Activated CD4-positive, alpha-beta T cell treated with anti-CD3 and anti-CD28 coated beads for 4 hours (primary cell): ENCODE results near the gene SMIM44.
"Not testable (repeated sequence)": the region's sequence is repeated elsewhere in the genome, so short reads cannot be mapped to it uniquely, and the experiment has no call there.

Experiments
- DNase-seq, 2 donors: peaks; one replicate each; pipeline ENCODE4 v3.0.0-alpha.2; 2020

The SMIM44 gene

DNA sequence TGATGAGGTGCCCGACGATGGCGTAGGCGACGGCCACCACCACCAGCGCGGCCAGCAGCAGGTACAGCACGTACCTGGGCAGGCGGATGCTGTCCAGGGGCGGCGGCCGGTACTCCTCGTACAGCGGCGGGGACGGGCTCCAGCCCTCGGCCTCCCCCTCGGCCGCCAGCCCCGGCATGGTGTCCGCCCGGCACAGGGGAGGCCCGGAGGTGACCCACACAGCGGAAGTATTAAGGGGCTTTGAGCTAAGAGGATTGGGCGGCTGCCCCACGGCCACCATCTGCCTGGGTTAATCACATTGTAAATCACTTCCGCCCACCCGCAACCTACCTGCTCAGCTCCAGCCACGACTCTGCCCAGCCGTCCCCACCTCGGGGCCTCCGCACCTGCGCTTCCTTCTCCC lies at the start of gene SMIM44:
Gene SMIM44 (minus strand): TSS at position 216 of the 403 bp plus-strand sequence. CDS start 38 bp downstream, at position 178.
- no peak for DNase-seq

DNA sequence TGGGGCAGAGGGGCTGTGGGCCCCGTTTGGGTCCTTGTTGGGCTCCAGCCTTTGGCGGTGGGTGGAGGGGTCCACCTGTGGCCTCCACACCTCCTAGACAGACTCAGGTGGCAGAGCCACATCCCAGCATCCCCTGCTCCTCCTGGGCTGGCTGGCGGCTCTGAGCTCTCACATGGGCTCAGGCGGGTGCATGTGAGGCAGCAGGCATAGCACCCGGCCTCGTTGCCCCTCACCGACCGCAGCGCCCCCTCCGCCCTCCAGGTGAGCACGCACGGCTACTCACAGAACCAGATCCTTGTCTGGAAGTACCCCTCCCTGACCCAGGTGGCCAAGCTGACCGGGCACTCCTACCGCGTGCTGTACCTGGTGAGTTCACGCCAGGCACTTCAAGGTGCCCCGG lies 49.8 kb upstream of the SMIM44 start:
- DNase-seq = no peak

- DNase-seq = no peak
Observed at GRCh38 chr19:3532154-3532786, 49.0 kb upstream of the SMIM44 start.

DNA sequence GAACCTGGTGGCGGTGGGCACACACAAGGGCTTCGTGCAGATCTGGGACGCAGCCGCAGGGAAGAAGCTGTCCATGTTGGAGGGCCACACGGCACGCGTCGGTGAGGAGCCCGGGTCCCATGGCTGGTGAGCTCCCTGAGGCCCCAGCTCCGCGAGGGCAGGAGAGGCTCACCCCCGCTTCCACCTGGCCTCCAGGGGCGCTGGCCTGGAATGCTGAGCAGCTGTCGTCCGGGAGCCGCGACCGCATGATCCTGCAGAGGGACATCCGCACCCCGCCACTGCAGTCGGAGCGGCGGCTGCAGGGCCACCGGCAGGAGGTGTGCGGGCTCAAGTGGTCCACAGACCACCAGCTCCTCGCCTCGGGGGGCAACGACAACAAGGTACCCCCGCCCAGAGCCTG lies 48.5 kb upstream of the SMIM44 start:
- DNase-seq = no peak

DNA sequence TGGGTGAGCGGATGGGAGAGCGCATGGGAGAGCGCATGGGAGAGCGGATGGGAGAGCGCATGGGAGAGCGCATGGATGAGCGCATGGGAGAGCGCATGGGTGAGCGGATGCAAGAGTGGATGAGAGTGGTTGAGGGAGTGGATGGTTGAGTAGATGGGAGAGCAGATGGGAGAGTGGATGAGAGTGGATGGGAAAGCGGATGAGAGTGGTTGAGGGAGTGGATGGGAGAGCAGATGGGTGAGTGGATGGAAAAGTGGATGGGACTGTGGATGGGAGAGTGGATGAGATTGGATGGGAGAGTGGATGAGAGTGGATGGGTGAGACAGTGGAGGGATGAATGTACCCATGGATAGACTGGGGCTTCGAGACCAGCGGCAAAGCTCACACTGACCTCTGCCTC lies 47.1 kb upstream of the SMIM44 start:
- DNase-seq = no peak

DNA sequence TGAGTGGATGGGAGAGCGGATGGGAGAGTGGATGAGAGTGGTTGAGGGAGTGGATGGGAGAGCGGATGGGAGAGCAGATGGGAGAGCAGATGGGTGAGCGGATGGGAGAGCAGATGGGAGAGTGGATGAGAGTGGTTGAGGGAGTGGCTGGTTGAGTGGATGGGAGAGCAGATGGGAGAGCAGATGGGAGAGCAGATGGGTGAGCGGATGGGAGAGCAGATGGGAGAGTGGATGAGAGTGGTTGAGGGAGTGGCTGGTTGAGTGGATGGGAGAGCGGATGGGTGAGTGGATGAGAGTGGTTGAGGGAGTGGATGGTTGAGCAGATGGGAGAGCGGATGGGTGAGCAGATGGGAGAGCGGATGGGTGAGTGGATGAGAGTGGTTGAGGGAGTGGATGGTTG lies 46.1 kb upstream of the SMIM44 start:
- not testable (repeated sequence) for DNase-seq

GRCh38 chr19:3528539-3529211 lies 45.4 kb upstream of the SMIM44 start:
- DNase-seq = no peak

GRCh38 chr19:3528080-3528479 lies 44.8 kb upstream of the SMIM44 start:
- DNase-seq = no peak

DNA sequence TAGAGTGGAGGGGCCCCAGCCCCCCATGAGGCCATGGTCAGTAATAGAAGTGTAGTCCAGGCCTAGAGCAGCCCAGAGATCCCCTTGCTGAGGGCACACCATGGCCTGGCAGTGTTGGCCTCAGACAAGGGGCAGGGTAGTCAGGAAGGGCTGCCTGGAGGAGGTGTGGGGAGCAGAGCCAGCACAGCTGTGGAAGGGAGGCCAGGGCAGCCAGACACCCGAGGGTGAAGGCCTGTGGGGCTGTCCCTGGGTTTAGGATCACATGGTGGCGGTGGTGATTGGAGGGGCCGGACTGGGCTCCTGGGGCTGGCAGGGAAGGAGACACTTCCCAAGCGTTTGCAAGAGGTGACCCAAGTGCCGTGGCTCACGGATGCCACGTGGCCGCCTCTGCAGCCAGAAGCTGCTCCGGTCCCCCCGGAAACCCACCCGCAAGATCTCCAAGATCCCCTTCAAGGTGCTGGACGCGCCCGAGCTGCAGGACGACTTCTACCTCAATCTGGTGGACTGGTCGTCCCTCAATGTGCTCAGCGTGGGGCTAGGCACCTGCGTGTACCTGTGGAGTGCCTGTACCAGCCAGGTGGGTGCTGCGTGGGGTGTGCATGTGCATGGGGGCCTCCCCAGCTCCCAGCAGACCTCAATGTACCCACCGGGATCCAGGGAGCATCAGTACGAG lies 44.1 kb upstream of the SMIM44 start:
- no peak for DNase-seq

DNA sequence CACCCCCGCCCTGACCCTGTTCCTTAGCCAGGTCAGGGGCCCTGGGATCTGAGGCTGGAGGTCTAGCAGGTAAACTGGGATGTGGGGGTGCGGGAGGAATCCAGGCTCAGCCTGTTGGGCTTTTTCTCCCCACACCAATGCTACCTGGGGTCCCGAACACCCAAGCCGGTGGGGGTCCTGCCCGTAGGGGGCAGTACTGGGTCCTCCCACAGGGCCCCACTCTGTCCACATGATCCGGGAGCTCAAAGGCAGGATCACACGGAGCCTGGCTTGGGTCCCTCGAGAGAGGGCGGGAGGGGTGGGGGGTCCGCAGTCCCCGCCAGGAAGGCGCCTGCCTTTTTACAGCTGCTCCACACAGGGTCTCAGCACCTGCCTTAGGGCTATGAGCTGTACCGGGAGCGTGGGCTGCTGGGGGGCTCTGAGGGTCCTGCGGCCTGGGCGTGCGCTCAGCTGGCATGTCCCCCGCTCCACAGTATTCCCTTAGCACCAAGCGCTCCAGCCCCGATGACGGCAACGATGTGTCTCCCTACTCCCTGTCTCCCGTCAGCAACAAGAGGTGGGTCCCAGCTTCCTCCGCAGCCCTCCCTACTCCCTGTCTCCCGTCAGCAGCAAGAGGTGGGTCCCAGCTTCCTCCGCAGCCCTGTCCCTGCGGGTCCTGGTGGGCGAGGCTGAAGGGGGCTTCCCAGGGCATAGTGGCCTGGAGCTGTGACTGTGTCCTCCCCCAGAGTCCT lies 43.4 kb upstream of the SMIM44 start:
- DNase-seq = no peak

DNA sequence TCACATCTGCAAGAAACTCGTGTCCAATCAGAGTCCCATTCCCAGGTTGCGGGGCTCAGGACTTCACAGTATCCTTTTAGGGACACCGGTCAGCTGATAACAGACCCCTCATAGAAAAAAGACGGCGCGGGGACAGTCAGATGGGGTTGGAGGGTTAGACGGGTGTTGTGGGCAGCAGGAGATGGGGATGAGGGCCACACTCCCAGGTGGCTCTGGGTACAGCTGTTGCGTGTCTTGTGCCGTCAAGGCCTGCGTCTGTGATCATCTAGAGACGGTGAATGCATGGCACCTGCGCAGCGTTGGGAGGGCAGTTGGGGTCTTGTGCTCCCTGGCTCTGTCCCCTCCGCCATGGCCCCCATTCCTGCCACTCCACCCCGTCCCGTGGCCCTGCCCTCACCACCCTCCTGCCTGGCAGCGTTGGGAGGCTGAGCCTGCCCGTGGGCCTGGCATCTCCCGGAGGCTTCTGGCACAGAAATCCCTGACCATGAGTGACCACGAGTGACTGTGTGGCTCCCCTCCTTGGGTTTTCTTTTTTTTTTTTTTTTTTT lies 41.7 kb upstream of the SMIM44 start:
- DNase-seq = no peak

DNA sequence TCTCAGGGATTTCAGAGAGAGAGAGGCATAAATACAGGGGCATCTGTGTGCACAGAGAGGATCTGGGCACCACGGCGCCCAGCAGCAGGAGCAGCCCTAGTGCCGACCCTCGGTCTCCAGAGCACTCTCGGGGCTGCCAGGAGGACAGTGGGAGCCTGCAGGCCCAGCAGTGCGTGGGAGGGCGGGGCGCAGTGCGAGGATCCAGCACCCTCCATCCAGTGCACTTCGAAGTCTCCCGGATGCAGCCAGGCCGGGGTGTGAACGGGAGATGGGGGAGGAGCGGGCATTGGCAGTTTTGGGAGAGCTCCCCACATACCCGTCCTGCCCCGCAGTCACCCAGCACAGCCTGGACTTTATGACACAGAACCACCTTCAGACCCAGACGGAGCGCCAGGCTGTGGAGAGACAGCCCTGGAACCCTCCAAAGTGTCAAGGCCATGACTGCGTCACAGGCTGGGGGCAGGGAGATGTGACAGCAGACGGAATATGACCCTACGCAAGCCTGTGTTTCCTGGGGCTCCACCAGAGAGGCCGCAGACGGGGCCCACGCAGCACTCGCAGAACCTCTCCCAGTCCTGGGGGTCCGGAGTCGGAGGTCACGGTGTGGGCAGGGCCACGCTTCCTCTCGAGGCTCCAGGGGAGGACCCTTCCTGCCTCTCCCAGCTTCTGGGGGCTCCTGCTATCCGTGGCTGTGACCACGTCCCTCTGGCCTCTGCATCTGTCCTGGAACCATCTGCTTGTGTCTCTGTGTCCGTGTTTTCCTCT lies 41.0 kb upstream of the SMIM44 start:
- DNase-seq = no peak

DNA sequence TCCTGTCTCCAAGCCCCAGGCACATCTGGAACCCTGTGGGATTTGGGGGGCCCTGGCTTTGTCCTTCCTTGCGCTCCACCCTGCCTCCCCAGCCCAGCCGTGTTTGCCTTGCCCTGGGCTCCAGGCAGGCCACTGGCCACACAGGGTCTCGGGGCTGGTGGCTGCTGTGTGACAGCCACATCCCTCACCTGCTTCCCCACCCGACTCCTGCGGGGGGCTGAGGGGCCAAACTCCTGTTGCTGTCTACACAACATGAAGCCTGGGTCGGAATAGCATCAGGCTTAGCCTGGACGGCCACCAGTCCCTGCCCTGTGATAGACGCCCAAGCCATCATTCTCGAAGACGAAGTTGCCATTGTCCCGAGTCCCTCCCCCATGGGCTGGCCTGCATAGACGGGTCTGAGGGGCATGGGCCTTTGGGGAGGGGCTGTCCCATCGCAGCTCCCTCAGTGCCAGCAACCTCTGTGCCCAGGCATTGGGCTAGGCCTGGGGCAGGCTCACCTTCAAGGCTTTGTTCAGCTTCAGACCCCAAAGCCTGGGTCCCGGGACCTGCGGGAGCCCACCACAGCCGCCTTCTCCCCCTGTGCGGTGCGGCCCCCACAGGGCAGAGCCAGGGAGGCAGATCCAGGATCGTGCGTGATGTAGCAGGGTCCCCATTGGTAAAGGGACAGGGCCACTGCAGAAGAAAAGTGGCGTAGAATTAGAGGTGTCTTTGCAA lies 40.3 kb upstream of the SMIM44 start:
- no peak for DNase-seq

- DNase-seq = no peak
Observed at GRCh38 chr19:3522421-3523360, 39.5 kb upstream of the SMIM44 start.

- no peak for DNase-seq
Observed at GRCh38 chr19:3521104-3521445, 37.8 kb upstream of the SMIM44 start.

- DNase-seq = no peak
Observed at GRCh38 chr19:3520166-3521103, 37.2 kb upstream of the SMIM44 start.

DNA sequence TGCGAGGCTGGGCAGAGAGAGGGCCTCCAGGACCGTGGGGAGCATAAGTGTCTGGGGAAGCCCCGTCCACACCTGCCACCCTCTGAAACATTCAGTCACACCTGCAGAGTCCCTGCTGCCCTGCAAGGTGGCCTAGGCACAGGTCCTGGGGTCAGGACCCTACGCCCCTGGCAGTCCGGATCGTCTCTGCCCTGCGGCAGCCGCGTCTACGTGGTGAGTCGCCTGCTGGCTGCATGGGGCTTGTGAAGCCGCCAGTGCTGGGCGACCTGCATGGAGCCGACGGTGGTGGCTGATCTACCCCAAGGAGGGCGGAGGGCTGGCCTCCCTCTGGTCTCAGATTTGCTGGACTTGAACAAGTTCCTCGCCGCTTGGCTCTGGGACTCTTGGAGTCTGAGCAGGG lies 35.9 kb upstream of the SMIM44 start:
- no peak for DNase-seq

- no peak for DNase-seq
Observed at GRCh38 chr19:3518659-3519058, 35.4 kb upstream of the SMIM44 start.

DNA sequence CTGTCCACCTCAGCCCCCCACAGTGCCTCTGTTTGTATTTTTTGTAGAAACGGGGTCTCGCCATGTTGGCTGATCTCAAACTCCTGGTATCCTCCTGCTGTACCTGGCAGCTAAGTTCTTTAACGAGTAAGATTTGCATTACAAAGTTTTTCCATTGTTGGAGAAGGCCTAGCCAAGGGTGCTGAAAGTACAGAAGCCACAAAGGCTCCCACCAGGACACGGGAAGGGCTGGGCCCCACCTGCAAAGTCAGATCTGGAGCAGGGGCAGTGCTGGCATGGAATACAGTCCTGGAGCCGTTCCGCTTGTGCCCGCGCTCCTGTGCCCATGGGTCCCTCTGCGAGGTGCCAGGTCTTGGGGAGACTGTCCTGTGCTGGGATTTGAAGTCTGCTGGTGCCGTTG lies 35.0 kb upstream of the SMIM44 start:
- DNase-seq = no peak

GRCh38 chr19:3517638-3518037 lies 34.4 kb upstream of the SMIM44 start:
- DNase-seq = no peak
